Fibroblast of pulmonary artery (primary cell): ENCODE data around the gene MED29.

ENCODE experiments used
- DNase-seq: peaks from one replicate; pipeline ENCODE4 v3.0.0-alpha.2; 2010; ENCODE audit warnings: low read depth
- H3K4me3 ChIP-seq: replicated peaks from 2 replicates; pipeline ENCODE4 v1.5.1; 2011; ENCODE audit warnings: low read depth, mild to moderate bottlenecking, control low read depth, low read length, moderate library complexity
- CTCF ChIP-seq: IDR thresholded peaks from 2 replicates; pipeline ENCODE4 v1.5.1; 2011; ENCODE audit warnings: mild to moderate bottlenecking, control low read depth, low read length, inconsistent platforms; ENCODE audit errors: missing control alignments

MED29 gene

GRCh38 chr19:39350156-39350555, 41.0 kb upstream of the MED29 start:
- no peak overlapping the region for H3K4me3 ChIP-seq
- no peak for DNase-seq
- TF ChIP-seq CTCF: no peak

GRCh38 chr19:39351537-39352064, 39.6 kb upstream of the MED29 start:
- no peak for TF ChIP-seq CTCF
- no peak overlapping the region for H3K4me3 ChIP-seq
- DNase-seq: no peak

- no peak overlapping the region for H3K4me3 ChIP-seq
- DNase-seq: no peak
- TF ChIP-seq CTCF: no peak
These were observed 38.6 kb upstream of the MED29 start for GRCh38 chr19:39352381-39353255.

GRCh38 chr19:39355253-39355652, 35.9 kb upstream of the MED29 start:
- H3K4me3 ChIP-seq: no peak overlapping the region
- no peak for TF ChIP-seq CTCF
- DNase-seq: no peak

- no peak for DNase-seq
- TF ChIP-seq CTCF: no peak
These were observed 35.1 kb upstream of the MED29 start for GRCh38 chr19:39356073-39356472.

GRCh38 chr19:39356647-39357046, 34.5 kb upstream of the MED29 start:
- H3K4me3 ChIP-seq: no peak overlapping the region
- no peak for TF ChIP-seq CTCF
- no peak for DNase-seq

More at GRCh38 chr19:39356073-39356472, 35.1 kb upstream of the MED29 start:
- no peak overlapping the region for H3K4me3 ChIP-seq
